ENCODE results near the gene TSEN34.
"Not testable (repeated sequence)": the region's sequence is repeated elsewhere in the genome, so short reads cannot be mapped to it uniquely, and the experiment has no call there.

The TSEN34 gene

DNA sequence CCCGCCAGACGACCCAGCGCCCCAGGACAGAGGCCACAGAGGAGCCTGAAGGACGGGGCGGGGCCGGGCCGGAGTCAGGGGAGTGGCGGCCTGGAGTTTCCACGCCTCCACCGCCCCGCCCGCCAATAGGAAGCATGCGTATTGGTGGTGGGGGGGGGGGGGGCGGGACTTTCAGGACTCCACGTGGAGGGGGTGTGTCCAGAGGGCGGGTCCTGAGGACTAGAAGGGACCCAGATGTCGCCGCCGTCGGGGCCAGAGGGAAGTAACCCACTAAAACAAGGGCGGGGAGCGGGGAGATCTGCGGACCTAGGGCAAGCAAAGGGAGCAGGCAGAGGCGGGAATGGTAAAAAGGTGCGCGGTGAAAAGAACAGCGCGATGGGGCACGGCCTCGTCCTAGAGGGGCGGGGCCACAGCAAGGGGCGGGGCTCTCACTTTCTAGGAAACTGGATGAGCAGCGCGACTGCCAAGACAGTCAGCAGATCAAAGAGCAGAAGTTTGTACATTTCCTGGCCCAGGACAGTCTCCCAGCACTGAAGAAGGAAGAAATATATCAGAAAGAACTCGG, 28.8 kb upstream of the TSEN34 start:
- peak; percentile 88 for DNase-seq (ENCODE audit: low spot score)
- TF ChIP-seq, protein P1, sequence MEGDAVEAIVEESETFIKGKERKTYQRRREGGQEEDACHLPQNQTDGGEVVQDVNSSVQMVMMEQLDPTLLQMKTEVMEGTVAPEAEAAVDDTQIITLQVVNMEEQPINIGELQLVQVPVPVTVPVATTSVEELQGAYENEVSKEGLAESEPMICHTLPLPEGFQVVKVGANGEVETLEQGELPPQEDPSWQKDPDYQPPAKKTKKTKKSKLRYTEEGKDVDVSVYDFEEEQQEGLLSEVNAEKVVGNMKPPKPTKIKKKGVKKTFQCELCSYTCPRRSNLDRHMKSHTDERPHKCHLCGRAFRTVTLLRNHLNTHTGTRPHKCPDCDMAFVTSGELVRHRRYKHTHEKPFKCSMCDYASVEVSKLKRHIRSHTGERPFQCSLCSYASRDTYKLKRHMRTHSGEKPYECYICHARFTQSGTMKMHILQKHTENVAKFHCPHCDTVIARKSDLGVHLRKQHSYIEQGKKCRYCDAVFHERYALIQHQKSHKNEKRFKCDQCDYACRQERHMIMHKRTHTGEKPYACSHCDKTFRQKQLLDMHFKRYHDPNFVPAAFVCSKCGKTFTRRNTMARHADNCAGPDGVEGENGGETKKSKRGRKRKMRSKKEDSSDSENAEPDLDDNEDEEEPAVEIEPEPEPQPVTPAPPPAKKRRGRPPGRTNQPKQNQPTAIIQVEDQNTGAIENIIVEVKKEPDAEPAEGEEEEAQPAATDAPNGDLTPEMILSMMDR (IDR thresholded peaks at IDR 0.05; ENCODE audit: extremely low read depth, missing control alignments), result no peak

DNA sequence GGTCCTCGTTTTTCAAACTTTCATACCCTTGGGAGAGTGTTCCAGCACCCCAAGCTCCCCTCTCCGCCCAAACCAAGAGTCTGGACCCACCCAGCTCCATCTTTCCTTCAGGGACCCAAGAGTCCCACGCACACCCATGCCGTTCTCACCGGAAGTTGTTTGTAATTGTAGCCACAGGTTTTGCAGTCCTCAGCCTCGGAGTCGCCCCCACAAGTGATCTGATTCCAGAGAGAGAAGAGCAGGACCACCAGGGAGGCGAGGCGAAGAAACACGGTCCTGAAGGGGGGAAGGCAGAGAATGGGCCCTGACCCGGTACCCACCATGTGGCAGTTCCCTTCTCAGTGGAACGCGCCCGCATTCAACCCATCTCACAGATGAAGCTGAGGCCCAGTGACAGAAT, 28.2 kb upstream of the TSEN34 start:
- no peak for DNase-seq (ENCODE audit: low spot score)
- TF ChIP-seq, protein P1 (IDR thresholded peaks at IDR 0.05; ENCODE audit: extremely low read depth, missing control alignments), result no peak

DNA sequence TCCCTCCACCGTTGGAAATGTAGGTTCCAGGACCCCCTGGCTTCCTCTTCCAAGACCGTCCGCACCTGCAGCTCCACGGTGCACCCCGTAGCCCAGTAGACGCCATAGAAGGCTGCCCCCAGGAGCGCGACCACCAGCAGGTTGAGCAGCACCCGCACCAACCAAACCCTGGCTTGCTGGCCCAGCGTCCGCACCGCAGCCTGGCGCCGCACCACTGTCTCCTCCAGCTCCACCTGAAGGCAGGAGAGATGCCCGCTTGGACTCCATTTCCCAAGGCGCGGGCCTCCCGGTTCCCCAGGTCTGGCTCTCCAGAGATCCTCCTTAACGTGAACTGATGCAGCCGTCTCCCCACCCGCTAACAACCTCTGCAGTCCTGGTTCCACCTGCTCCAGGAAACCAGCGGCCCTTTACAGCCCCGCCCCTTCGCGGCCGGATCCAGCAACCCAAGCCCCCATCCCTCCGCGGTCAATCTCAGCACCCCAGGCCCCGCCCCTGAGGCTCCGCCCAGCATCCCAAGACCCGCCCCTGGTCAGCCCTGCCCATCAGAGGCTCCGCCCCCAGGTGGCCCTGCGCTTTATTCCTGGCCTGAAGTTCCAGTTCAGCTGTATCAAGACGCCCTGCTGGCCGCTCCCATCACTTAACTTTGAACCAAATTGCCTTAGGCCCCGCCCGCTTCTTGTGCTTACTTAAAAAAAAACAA, 26.6 kb upstream of the TSEN34 start:
- TF ChIP-seq, protein P1 (IDR thresholded peaks at IDR 0.05; ENCODE audit: extremely low read depth, missing control alignments), result no peak
- no peak for DNase-seq (ENCODE audit: low spot score)

DNA sequence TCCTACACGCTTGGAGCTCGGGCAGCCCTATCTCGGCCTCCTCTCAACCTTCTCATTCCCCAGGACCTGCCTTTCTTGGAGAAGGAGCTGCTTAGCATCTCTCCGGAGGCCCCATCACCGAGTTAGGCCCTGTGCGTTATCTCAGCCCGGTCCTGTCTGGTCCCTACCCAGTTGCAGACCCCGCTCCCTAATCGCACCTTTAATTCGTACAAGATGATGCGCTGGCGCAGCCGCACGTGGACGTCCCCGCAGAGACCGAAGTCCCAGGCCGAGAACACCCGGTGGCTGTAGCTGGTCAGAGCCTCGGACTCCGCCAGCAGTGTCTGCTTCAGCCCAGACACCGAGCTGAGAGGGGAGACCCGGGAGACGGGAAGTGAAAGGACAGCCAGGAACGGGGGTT, 25.9 kb upstream of the TSEN34 start:
- TF ChIP-seq, protein P1 (IDR thresholded peaks at IDR 0.05; ENCODE audit: extremely low read depth, missing control alignments), result no peak

DNA sequence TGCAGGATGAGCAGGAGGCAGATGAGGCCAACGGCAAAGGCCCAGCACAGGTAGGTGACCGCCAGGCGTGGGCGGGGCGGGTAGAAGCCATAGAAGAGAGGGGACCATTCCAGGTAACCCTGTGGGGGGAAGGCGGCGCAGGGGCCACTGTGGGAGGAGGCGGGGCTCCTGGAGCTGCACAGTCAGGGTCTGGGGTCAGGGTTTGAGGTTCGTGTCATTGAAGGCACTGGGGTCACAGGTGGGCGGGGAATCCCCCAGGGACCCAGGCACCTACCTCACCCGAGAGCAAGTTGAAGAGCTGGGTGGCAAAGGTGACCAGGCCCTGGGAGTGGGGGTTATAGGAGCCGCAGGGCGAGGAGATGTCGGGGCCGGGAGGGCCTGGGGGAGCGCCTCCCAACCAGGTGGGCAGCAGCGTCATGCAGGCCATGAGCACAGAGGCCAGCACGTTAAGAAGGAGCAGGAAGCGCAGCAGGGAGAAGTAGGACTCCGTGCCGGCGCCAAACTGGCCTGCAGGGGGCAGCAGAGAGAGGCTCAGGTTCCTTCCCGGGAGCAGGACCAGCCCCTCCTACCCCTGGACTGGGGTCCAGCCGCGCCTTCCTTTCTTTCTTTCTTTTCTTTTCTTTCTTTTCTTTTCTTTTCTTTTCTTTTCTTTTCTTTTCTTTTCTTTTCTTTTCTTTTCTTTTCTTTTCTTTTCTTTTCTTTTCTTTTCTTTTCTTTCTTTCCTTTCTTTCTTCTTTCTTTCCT, 22.8 kb upstream of the TSEN34 start:
- peak; percentile 90 for DNase-seq (ENCODE audit: low spot score)
- TF ChIP-seq, protein P1 (IDR thresholded peaks at IDR 0.05; ENCODE audit: extremely low read depth, missing control alignments), result peak; percentile 81

More for the DNA sequence above, 25.9 kb upstream of the TSEN34 start:
- no peak for DNase-seq (ENCODE audit: low spot score)

DNA sequence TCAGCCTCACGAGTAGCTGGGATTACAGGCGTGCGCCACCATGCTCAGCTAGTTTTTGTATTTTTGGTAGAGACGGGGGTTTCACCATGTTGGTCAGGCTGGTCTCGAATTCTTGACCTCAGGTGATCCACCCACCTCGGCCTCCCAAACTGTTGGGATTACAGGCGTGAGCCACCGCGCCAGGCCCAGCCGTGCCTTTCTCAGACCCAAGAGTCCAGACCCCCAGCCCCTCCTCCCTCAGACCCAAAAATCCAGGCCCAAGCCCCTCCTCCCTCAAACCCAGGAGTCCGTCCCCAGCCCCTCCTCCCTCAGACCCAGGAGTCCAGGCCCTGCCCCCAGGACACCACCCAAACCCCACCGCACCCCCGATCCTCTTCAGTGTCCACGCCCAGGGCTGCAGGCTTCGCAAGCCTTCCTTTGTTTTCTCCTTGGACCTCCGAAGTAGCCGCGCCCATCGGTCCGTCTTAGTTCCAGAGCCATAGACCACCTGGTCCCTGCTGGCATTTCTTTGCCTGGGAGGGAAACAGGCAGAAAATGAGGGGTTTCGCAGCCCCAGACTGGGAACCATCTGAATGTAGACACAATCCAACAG, 21.9 kb upstream of the TSEN34 start:
- DNase-seq (ENCODE audit: low spot score), result no peak
- TF ChIP-seq, protein P1 (IDR thresholded peaks at IDR 0.05; ENCODE audit: extremely low read depth, missing control alignments), result no peak

DNA sequence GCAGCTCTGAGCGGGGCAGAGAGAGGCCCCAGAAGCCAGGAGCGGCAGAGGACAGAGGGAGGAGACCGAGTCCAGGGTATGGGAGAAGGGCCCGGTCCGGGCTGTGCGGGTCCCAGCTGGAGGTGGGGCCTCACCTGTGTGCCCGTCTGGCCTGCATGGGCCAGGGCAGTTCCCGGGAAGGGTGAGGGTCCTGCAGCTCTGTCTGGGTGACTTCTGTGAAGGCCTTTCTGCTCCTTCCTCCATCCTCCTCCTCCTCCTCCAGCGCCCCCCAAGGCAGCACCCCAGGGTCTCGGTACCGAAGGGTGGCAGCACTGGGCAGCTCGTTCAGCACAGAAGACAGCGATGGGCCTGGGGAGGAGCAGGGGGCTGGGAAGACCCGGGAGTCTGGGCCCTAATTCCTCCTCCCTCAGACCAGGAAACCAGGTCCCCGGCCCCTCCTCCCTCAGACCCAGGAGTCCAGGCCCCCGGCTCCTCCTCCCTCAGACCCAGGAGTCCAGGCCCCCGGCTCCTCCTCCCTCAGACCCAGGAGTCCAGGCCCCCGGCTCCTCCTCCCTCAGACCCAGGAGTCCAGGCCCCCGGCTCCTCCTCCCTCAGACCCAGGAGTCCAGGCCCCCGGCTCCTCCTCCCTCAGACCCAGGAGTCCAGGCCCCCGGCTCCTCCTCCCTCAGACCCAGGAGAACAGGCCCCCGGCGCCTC, 19.2 kb upstream of the TSEN34 start:
- DNase-seq (ENCODE audit: low spot score), result not testable (repeated sequence)

Data from GM20000 (cell line).